ENCODE data around the gene TFG.
"Not testable (repeated sequence)": the region's sequence is repeated elsewhere in the genome, so short reads cannot be mapped to it uniquely, and the experiment has no call there.

Gene TFG

DNA sequence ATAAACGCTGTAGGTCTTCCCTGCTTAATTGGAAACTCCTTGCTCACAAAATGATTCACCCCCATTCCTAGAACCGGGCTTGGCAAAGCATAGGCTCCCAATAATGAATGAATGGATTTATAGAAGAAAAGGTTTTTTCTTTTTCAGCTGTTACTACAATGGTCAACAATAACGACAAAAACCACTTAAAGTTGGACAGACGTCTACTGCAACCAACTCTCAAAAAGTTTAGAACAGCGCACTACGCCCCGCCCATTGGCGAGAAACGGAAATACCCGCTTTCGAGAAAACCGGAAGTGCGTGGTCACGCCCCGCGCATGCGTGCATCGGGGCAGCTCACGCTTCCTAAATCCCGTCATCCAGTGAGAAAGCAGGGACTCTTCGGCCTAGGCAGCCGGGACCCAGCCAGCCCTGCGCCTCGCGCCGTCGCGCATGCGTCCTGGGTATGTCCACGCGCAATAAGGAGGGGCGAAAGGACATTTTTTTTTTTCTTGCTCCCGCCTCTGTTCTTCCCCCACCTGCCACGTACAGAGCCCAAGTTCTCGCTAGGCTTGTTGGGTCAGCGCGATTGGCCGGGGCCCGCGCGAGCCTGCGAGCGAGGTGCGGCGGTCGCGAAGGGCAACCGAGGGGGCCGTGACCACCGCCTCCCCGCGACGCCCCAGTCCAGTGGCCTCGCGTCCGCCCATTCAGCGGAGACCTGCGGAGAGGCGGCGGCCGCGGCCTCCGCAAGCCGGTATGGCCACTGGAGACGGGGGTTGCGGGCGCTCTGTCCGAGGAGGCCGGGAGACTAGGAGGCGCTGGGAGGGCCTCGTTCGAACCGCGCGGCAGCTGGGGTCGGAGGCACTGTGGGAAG is at the start of gene TFG:
Gene TFG, plus strand, starts transcription at position 506 of the 853 bp plus-strand sequence. CDS start 4,192 bp downstream, outside the sequence.
- TF ChIP-seq, protein P1, sequence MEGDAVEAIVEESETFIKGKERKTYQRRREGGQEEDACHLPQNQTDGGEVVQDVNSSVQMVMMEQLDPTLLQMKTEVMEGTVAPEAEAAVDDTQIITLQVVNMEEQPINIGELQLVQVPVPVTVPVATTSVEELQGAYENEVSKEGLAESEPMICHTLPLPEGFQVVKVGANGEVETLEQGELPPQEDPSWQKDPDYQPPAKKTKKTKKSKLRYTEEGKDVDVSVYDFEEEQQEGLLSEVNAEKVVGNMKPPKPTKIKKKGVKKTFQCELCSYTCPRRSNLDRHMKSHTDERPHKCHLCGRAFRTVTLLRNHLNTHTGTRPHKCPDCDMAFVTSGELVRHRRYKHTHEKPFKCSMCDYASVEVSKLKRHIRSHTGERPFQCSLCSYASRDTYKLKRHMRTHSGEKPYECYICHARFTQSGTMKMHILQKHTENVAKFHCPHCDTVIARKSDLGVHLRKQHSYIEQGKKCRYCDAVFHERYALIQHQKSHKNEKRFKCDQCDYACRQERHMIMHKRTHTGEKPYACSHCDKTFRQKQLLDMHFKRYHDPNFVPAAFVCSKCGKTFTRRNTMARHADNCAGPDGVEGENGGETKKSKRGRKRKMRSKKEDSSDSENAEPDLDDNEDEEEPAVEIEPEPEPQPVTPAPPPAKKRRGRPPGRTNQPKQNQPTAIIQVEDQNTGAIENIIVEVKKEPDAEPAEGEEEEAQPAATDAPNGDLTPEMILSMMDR (conservative IDR thresholded peaks at IDR 0.05; ENCODE audit: low read depth, low read length): no peak
- H3K4me3 ChIP-seq (ENCODE audit: low read depth, low read length): peak within 1 kb of the TSS; percentile 88
- DNase-seq (ENCODE audit: low read depth): peak; percentile 100

DNA sequence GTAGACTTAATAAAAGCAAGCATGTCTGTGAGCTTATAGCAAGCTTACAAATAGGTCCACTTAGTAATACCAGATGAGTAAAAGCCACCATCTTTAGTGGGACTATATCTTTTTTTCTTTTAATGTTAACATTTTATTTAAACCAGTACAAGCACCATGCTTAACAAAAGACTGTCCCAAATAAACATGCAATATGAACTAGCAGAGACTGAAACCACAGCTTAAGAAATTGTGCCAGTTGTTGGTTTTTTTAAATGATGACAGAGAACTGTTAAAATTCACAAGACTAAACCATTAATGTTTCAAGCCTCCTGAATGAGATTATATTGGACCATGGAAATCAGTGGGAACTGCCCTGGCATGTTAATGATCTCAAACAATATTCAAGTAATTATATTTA is 48.0 kb upstream of the TFG start:
- H3K4me3 ChIP-seq (ENCODE audit: low read depth, low read length); DNase-seq (ENCODE audit: low read depth): not testable (repeated sequence)

DNA sequence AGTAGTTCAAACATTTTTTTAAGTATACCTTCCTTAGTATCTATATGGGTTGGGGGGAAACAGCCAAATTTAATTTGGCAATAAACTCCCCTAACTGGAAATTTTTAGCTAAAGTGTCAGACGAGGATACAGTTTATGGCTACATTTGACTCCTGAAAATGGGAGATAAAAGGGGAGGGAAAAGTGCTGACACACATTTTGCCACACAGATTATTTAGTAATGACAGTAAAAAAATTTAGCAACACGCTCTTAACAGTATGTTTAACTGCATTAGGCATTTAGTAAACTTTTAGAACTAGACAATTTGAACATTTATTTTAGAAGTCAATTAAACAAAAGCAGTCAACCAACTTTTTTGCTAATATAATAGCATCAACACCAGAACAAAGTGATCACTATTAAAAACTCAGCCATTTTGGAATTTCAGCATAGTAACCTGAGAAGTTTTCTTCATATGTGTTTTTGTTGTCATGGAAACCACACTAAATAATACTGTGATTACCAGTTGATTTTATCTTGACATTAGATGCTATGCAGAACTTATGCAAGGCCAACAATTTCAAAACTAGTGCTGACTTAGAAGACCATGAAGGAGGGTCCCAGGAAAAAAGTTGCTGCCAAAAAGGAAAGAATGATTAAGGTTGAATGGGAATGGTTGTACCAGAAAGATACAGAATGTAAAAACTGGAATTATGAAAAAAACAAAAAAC is 47.0 kb upstream of the TFG start:
- TF ChIP-seq, protein P1 (conservative IDR thresholded peaks at IDR 0.05; ENCODE audit: low read depth, low read length): no peak
- no peak overlapping the region for H3K4me3 ChIP-seq (ENCODE audit: low read depth, low read length)
- DNase-seq (ENCODE audit: low read depth): peak; percentile 57

DNA sequence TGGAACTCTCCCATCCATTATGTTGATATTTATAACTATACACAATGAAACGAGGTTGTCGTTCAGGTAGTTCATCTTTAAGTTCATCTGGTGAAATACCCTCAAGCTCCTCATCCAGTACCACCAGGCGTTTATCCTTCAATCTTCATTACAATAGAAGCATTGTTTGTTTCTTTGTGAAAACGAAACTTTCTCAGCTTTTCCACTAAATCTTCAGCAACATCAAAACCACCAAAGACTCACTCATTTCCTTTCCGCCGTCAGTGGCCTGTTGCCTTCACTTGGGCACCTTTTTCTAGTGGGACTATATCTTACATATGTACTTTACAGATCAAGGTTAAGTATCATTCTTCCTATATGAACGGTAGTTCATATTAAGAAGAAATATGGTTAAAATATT is 44.1 kb upstream of the TFG start:
- no peak overlapping the region for H3K4me3 ChIP-seq (ENCODE audit: low read depth, low read length)
- TF ChIP-seq, protein P1 (conservative IDR thresholded peaks at IDR 0.05; ENCODE audit: low read depth, low read length): no peak
- DNase-seq (ENCODE audit: low read depth): no peak

DNA sequence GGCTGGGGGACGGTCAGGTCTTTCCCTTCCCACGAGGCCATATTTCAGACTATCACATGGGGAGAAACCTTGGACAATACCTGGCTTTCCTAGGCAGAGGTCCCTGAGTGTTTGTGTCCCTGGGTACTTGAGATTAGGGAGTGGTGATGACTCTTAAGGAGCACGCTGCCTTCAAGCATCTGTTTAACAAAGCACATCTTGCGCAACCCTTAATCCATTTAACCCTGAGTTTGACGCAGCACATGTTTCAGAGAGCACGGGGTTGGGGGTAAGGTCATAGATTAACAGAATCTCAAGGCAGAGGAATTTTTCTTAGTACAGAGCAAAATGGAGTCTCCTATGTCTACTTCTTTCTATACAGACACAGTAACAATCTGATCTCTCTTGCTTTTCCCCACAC is 42.6 kb upstream of the TFG start:
- not testable (repeated sequence) for H3K4me3 ChIP-seq (ENCODE audit: low read depth, low read length); DNase-seq (ENCODE audit: low read depth)

DNA sequence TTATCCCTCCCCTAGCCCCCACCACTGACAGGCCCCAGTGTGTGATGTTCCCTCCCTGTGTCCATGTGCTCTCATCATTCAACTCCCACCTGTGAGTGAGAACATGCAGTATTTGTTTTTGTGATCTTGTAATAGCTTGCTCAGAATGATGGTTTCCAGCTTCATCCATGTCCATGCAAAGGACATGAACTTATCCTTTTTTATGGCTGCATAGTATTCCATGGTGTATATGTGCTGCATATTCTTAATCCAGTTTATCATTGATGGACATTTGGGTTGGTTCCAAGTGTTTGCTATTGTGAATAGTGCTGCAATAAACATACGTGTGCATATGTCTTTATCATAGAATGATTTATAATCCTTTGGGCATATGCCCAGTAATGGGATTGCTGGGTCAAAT is 42.0 kb upstream of the TFG start:
- not testable (repeated sequence) for DNase-seq (ENCODE audit: low read depth)

DNA sequence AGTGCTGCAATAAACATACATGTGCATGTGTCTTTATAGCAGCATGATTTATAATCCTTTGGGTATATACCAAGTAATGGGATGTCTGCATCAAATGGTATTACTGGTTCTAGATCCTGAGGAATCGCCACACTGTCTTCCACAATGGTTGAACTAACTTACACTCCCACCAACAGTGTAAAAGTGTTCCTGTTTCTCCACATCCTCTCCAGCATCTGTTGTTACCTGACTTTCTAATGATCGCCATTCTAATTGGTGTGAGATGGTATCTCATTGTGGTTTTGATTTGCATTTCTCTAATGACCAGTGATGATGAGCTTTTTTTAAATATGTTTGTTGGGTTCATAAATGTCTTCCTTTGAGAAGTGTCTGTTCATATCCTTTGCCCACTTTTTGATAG is 38.3 kb upstream of the TFG start:
- DNase-seq (ENCODE audit: low read depth); H3K4me3 ChIP-seq (ENCODE audit: low read depth, low read length): not testable (repeated sequence)

More for the DNA sequence above, 42.0 kb upstream of the TFG start:
- H3K4me3 ChIP-seq (ENCODE audit: low read depth, low read length): not testable (repeated sequence)

DNA sequence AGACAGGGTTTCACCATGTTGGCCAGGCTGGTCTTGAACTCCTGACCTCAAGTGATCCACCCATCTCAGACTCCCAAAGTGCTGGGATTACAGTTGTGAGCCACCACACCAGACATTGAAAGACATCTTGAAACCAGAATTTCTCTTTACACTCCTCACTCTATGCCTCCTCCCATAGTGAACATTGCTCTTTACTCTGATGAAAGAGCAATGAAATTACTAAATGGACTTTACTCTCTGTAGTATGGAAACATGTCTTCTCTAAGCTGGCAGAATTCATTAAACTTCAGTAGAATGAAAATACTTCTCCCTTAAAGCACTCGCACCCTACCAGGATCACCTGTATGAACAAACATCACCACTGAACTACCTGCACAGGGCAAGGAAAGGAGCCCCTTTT is 27.8 kb upstream of the TFG start:
- TF ChIP-seq, protein P1 (conservative IDR thresholded peaks at IDR 0.05; ENCODE audit: low read depth, low read length): no peak
- no peak overlapping the region for H3K4me3 ChIP-seq (ENCODE audit: low read depth, low read length)
- no peak for DNase-seq (ENCODE audit: low read depth)

All from choroid plexus epithelial cell (primary cell).